GM06990 (cell line): ENCODE data around the gene SLC35B2.

Experiments used
- DNase-seq: peaks from one replicate; pipeline ENCODE4 v3.0.0-alpha.2; 2011; ENCODE audit not compliant: insufficient read length; ENCODE audit errors: extremely low read depth
- H3K27me3 ChIP-seq: replicated peaks from 2 replicates; pipeline ENCODE4 v1.6.0; 2011; ENCODE audit warnings: low read length; ENCODE audit not compliant: control insufficient read depth, insufficient read depth
- H3K36me3 ChIP-seq: 2 replicates; pipeline ENCODE4 v1.5.1; 2011; ENCODE audit warnings: low read length; ENCODE audit not compliant: control insufficient read depth, insufficient read depth
- H3K4me3 ChIP-seq: replicated peaks from 2 replicates; pipeline ENCODE4 v1.5.1; 2011; ENCODE audit warnings: low read depth, mild to moderate bottlenecking, control low read depth, low read length
- CTCF ChIP-seq: IDR thresholded peaks from 2 replicates; pipeline ENCODE4 v1.5.1; 2011; ENCODE audit warnings: low read length, control low read depth, mild to moderate bottlenecking, inconsistent platforms; ENCODE audit not compliant: insufficient read depth, poor library complexity, severe bottlenecking

The SLC35B2 gene

GRCh38 chr6:44284121-44284520 is 26.8 kb upstream of the SLC35B2 start:
- no peak for DNase-seq
- Histone ChIP-seq H3K27me3 (no peaks in the 10 kb centered on the region; the same call in none of the 2 replicates), H3K36me3 (no peaks in the 10 kb centered on the region), H3K4me3 (no peak overlapping the region)
- no peak for TF ChIP-seq CTCF

GRCh38 chr6:44278774-44279697 is 21.7 kb upstream of the SLC35B2 start:
- no peak for TF ChIP-seq CTCF
- Histone ChIP-seq H3K4me3 (no peak overlapping the region), H3K36me3 (no peaks in the 10 kb centered on the region), H3K27me3 (no peaks in the 10 kb centered on the region; the same call in none of the 2 replicates)
- no peak for DNase-seq

GRCh38 chr6:44278315-44278714 is 21.0 kb upstream of the SLC35B2 start:
- no peaks in the 10 kb centered on the region; the same call in none of the 2 replicates for H3K27me3 ChIP-seq
- no peak for TF ChIP-seq CTCF
- no peaks in the 10 kb centered on the region for H3K36me3 ChIP-seq
- DNase-seq, result no peak
- no peak overlapping the region for H3K4me3 ChIP-seq

- TF ChIP-seq CTCF, result no peak
- no peak for DNase-seq
- no peaks in the 10 kb centered on the region; the same call in none of the 2 replicates for H3K27me3 ChIP-seq
- H3K36me3 ChIP-seq, result no peaks in the 10 kb centered on the region
- no peak overlapping the region for H3K4me3 ChIP-seq
Observed at GRCh38 chr6:44277763-44278162, 20.4 kb upstream of the SLC35B2 start.

- Histone ChIP-seq H3K4me3 (no peak overlapping the region), H3K27me3 (peaks cover 3% of the 10 kb centered on the region; the same call in 1 of the 2 replicates), H3K36me3 (no peaks in the 10 kb centered on the region)
- no peak for DNase-seq
- no peak for TF ChIP-seq CTCF
Observed at GRCh38 chr6:44276667-44277640, 19.6 kb upstream of the SLC35B2 start.
